ENCODE data around the gene COPS8.

Gene COPS8

GRCh38 chr2:237099804-237100203 lies 14.1 kb downstream of the COPS8 start:
- DNase-seq (ENCODE audit: low spot score): no peak

- DNase-seq (ENCODE audit: low spot score): no peak
Measured at GRCh38 chr2:237101118-237101979, 15.7 kb downstream of the COPS8 start.

GRCh38 chr2:237102428-237102827 lies 16.7 kb downstream of the COPS8 start:
- DNase-seq (ENCODE audit: low spot score): no peak

GRCh38 chr2:237109421-237109934 lies 23.8 kb downstream of the COPS8 start:
- no peak for DNase-seq (ENCODE audit: low spot score)

DNA sequence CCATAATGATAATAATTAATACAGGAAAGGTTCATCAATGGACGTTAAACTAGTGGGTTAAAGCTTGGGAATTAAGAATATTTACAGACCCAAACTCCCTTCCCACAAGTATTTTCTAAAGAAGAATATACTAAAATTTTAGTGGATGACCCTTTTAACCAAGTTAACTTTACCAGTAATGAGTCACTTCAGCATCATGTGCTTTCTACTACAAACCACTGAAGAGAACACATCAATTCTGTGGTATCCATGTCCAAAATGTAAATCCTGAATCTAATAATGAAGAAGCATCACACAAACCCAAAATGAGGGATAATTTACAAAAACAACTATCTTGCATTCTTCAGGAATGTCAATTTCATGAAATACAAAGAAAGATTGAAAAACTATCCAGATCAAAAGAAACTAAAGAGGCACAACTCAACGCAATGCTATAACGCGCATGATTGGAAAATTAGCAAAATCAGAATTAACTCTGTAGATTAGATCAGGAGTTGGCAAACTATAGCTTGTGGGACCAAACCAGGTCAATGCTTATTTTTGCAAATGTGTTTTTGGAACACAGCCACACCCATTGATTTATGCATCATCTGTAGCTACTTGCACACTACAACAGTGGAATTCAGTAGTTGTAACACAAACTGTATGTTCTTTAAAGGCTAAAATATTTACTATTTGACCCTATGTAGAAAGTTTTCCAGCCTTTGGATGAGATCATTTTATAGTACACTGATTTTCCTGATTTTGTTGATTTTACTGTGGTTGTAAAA lies 27.5 kb downstream of the COPS8 start:
- no peak for DNase-seq (ENCODE audit: low spot score)

DNA sequence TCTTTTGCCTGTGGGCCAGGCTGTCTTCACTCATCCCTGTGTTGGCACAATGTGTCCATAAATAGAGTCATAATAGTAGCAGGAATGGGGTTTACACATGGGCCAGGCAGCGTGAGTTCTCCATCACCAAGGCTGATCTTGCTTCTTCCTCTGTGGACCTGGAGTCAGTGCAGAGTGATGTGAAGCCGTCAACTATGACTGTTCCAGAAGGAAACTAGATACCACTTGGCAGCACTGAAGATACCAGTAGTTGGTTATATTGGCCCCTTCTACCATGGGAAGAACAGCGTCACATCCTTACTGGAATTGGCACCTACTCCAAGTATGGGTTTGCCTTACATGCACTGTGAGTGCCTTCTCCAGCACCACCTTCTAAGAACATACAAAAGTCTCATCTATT lies 30.2 kb downstream of the COPS8 start:
- DNase-seq (ENCODE audit: low spot score): no peak

DNA sequence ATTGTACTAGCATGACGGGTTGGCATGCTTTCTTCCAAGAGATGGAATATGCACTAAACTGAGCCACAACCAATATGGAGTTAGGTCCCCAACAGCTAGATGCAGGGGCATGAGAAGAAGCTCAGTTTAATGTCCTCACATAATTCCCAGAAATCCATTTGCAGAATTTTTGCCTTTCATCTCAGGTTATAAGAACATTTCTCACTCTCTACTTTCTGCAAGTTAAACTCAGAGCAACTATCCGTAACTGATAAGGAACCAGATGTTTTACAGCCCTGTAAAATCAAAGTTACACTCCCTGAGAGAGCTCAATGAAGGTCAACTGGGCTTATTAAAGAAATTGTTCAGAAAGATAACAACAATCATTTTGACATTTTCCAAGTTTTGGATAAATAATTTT lies 30.7 kb downstream of the COPS8 start:
- no peak for DNase-seq (ENCODE audit: low spot score)

DNA sequence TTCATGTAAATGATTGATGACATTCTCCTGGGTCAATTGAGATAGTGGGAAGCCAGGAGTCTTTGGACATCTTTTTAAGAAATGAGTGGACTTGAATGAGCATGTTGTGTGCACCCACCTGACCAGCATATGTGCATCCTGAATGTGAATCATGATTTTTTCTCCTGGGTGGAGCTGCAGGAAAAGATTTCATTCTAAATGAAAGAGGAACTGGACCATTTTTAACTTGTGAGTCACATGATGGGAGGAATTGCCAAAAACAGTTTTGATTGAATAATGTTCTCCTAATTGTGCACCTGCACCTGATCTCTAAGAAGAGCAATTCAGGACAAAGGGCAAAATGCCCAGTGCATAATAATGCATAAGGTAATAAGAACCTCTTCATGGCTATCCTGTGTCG lies 32.3 kb downstream of the COPS8 start:
- peak; percentile 56 for DNase-seq (ENCODE audit: low spot score)

- DNase-seq (ENCODE audit: low spot score): no peak
Measured at GRCh38 chr2:237118561-237119155, 33.0 kb downstream of the COPS8 start.

DNA sequence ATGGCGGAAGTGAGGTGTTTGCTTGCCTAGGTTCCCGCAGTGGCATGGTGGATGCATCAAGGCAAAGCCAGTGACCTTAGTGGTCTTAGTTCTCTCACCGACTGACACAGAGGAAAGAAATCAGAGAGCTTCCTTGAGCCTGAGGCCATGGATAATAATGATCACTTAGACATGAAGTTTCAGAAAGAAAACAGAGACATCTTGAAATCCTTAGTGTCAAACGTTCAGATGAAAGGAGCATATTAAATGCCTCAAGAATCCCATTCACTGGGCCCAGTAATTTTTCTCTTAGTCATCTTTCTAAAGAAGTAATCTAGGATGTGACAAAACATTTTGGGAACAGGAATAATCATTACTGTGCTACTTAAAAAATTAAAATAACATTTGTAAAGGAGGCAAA lies 35.2 kb downstream of the COPS8 start:
- DNase-seq (ENCODE audit: low spot score): no peak

DNA sequence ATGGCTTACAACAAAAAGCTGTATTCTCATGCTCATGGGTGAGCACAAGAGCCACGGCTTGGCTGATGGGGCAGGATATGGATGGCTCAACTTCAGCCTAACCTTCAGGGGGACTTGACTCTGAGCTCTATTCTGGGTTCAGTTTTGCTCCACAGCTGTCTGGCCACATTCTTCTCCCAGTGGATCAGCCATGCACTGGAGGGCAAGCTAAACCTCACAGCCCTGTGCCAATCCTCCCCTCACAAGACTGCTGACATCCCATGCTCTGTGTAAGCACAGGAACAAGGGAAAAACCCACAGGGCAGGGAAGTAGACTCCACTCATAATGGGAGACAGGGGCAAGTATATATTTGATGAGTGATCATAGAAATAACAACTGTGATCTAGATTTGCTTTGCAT lies 35.6 kb downstream of the COPS8 start:
- no peak for DNase-seq (ENCODE audit: low spot score)

- peak; percentile 86 for DNase-seq (ENCODE audit: low spot score)
Measured at GRCh38 chr2:237122214-237122666, 36.6 kb downstream of the COPS8 start.

DNA sequence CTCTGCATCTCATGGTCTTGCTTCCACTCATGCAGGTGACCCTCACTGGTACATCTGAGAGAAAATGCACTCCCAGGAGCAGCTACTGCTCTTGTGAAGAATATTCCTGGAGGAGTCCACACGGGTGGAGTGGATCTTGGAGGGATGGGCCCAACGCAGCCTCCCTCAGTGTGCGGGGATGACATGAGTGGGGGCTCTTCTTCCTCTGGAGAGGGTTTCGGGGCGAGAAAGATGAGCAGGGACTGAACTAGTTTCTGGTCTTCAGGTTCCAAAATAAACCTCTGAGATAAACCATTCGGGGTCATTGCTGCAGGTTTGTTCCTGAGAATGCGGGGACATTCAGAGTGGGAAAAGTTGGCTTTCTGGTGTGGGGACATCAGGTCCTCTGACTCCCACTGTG lies 39.1 kb downstream of the COPS8 start:
- DNase-seq (ENCODE audit: low spot score): no peak

DNA sequence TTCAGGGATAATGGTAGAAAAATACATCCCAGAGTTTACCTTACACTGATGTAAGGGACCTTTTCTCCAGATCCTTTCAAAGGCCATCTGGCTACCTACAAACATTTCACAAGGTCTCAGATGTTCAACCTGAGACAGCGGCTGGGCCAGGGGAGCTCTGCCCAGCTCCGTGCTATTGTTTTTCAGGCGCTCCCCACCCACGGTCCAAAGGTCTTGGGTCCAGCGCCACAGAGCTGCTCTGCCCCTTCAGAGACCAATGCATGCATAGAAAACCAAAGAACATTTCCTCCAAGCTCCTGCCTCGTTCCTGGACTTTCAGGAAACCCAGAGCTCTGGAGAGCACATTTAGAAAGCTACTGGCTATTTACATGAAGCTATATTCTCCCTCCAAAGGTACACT lies 40.3 kb downstream of the COPS8 start:
- no peak for DNase-seq (ENCODE audit: low spot score)

DNA sequence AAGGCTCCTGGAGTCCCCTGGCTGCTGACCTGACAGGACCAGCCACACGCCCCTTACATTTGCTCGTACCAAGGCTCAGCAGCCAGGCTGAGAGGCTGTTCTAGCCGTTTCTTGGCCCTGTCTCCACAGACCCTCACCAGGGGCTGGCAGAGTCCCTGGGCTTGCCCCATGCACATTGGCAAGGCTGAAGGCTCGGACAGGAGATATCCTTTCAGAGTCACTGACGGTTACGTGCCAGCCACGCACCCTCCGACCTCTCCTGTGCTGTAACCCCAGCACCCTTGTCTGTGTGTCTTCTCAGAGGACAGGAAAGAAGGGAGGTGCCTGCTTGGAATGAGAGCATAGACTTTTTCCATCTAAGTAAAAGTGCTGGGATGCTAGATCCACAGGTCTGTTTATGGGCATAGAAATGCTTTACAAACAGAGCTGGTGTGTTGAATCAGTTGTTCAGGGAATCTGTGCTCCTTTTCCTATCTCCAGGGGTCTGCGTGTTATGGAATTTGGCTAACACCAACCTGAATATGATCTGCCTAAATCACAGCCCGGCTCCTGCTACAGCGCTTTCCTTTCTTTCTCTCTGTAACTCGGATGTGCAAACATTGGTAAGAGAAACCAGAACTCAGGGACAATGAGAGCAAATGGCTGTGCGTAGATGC lies 41.0 kb downstream of the COPS8 start:
- no peak for DNase-seq (ENCODE audit: low spot score)

DNA sequence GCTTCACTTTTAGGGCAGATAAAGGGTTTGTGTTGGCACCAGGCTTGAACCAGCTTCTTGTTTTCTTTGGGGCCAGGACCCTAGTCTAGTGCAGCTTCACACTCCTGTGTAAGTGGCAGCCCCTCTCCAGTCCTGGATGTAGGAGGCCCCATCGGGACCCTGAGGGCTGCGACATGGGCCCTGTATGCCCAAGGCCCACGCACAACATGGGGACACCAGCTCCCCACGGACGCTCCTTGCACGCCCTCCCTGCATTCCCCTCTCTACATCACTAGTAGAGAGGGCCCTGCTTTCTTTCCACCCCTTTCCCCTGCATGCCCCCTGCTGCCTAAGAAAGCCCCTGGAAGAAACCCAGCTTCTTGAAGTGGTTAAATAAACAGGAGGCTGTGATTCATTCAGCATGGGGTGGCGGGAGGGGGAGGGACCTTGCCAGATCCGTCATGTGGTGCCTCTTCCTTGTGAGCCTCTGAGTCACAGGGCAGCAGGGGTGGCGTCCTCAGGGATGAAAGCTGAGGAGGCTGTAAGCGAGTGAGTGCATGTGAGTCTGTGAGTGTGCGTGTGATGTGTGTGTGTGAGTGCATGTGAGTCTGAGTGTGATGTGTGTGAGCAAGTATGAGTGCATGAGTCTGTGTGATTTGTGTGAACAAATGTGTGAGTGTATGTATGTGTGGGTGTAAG lies 42.5 kb downstream of the COPS8 start:
- DNase-seq (ENCODE audit: low spot score): peak; percentile 96

DNA sequence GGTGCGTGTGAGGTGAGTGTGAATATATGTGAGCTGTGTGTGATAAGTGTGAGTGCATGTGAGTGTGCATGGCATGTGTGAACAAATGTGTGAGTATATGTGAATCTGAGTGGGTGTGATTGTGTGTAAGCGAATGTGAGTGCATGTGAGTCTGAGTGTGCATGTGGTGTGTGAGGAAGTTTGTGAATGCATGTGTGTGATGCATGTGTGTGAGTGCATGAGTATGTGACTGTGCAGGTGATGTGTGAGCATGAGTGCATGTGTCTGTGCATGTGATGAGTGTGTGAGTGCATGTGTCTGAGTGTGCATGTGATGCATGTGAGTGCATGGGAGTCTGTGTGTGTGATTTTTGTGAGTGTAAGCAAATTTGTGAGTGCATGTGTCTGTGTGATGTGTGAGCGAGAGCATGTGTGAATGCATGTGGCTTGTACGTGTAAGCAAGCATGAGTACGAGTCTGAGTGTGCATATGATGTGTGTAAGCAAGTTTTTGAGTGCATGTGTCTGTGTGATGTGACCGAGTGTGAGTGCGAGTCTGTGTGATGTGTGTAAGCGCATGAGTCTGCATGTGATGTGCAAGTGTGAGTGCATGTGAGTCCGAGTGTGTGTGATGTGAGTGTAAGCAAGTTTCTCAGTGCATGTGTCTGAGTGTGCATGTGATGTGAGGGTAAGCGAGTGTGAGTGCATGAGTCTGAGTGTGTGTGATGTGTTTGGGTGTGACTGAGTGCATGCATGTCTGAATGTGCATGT lies 43.3 kb downstream of the COPS8 start:
- DNase-seq (ENCODE audit: low spot score): no peak

- DNase-seq (ENCODE audit: low spot score): no peak
Measured at GRCh38 chr2:237129625-237130263, 44.1 kb downstream of the COPS8 start.

DNA sequence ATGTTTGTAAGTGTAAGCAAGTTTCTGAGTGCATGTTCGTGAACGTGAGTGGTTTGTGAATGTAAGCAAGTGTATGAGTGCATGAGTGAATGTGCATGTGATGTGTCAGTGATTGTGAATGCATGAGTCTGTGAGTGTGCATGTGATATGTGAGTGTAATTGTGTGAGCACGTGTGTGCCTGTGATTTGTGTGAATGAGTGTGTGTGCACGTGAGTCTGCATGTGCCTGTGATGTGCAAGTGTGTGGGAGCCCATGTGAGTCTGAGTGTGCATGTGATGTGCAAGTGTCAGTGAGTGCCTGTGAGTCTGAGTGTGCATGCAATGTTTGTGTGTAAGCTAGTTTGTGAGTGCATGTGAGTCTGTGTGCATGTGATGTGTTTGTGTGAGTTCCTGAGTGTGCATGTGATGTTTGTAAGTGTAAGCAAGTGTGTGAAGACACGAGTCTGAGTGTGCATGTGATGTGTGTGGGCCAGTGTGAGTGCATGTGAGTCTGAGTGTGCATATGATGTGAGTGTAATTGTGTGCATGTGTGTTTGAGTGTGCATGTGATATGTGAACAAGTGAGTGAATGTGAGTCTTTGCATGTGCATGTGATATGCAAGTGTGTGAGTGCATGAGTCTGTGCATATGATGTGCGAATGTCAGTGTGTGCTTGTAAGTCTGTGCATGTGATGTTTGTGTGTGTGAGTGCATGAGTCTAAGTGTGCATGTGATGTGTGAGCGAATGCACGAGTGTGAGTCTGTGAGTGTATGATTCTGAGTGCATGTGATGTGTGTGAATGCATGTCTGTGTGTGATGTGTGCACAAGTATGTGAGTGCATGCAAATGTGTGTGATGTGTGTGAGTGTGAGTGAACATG lies 45.1 kb downstream of the COPS8 start:
- DNase-seq (ENCODE audit: low spot score): no peak

Data from AG20443 (cell line).